A549 (cell line): Measurements from ENCODE around the gene ARMH2.

Experiments used
- KDM5A ChIP-seq: fragments of 200-600 bp; sonication (generic); IDR thresholded peaks from 2 replicates; pipeline ENCODE4 v1.6.1; 2016; ENCODE audit warnings: antibody characterized with exemption, mild to moderate bottlenecking
- PHF8 ChIP-seq: fragments of 200-600 bp; sonication (generic); IDR thresholded peaks from 2 replicates; pipeline ENCODE4 v1.6.1; 2016; ENCODE audit warnings: low read depth, mild to moderate bottlenecking, antibody characterized with exemption, moderate library complexity, borderline replicate concordance

GRCh38 chr6:24838081-24838480 is 39.4 kb upstream of the ARMH2 start:
- no peak for TF ChIP-seq PHF8
- no peak for TF ChIP-seq KDM5A
